Dermis blood vessel endothelial cell (primary cell): ENCODE data around the gene ANKRD34A. TPM values are rescaled to one million over a fixed set of nuclear protein-coding genes. Genes with fewer than 3 reads are reported as not detected.

ENCODE experiments used
- DNase-seq: peaks from one replicate; pipeline ENCODE4 v3.0.0; 2010
- total RNA-seq: library from RNA; depleted of rRNA; stranded (reverse); fragments of >200 nt; gene quantifications from 2 replicates; pipeline ENCODE4 v1.2.3, GENCODE V29; 2014

ANKRD34A gene
- total RNA-seq, 1 donor from 2014 or later = under 0.01 TPM

DNA sequence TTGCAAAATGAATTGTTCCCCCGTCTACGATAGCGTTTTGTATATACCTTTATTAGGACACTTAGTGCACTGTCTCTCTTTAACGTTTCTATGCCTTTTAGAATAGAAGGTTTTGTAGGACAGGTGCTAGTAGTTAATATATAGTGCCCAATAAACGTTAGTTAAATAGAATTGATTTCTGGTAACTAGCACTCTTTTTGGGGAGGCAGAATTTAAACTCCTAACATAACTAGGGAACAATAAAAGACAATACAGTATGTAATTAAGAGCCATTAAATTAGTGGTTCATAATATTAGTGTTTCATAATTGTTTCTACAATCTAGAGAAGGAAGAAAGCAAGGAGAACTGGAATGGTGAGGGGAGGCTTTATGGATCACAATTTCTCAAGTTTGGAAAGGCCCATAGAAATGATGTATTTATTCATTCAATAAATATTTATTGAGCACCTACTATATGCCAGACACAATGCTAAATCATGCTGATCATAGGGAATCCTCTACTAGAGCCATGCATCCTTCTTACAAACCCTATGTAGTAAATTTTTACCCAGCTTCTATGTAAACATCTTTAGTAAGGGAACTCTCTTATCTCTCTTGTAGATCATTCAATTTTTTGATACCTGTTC, 857 bp upstream of the ANKRD34A start:
- no peak for DNase-seq

DNA sequence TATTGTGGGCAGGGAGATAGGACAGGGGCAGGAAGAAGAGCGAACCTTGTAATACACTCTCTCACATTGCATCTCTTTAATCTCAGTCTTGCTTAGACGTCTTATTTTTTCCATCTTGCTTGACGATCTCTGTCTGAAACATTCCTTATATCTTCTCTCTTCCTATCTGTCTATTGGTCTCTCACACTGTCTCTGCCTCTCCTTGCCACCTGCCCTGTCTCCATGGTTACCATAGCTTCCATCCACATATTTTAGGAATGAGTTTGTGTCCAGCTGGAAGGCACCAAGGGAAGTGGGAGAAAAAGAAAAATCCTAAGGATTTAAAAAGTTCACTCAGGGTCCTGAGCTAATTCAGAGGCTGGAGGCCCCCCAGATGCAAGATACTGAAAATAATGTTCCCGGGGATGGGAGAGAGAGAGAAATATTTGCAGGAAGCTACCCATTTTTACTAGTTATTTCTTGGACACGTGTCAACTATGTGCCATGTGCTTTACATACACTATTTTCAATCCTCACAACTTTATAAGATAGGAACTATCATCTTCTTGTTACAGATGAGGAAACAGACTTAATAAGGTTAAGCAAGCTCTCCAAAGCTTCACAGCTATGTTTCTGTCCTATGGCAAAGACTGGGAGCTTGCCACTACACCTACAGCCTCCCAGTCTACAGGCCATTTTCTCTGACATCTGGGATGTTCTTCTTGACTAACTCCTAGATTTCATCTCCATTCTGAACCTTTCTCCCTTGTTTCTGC, 933 bp downstream of the ANKRD34A start:
- DNase-seq = peak; percentile 33

DNA sequence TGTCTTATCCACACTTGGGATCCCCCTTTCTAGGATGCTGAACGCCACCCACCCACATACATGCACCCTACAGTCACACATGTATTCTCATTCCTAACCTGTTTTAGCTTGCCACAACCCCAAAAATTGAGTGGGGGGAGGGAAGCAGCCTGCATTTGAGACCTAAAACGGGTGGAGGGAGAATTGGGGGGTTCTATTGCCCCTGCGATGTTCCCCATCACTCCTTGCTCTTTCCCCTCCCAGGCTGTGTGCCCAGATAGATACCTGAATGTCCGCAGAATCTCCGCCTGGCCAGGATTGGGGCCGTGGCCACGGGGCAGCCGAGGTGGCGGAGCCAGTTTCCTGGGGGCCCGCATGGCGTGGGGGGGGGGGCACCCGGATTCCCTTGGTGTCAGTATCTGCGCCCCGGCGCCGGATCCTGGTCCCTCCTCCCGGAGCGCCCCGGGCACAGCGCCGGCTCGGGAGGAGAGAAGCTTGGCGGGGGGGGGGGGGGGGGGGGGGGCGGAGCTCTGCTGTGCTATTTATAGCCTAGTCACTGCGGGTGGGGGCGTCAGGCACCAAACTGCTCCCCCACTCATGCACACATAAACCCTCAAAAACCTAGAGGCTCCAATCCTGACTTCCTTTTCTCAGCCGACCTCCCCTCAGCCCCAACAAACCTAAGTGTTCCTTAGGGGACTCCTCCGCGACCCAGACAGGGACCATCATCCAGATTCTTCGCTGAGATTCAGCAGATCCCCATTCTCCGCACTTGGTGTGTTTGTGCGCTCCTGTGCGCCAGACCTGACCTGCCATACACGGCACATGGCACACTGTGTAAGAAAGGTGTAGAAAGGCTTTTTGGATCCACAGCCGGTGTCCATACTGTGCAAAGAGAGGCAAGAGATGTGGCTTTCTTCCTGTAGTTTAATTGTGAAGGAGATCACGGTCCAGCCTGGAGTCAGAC, 1.9 kb downstream of the ANKRD34A start:
- DNase-seq = no peak

DNA sequence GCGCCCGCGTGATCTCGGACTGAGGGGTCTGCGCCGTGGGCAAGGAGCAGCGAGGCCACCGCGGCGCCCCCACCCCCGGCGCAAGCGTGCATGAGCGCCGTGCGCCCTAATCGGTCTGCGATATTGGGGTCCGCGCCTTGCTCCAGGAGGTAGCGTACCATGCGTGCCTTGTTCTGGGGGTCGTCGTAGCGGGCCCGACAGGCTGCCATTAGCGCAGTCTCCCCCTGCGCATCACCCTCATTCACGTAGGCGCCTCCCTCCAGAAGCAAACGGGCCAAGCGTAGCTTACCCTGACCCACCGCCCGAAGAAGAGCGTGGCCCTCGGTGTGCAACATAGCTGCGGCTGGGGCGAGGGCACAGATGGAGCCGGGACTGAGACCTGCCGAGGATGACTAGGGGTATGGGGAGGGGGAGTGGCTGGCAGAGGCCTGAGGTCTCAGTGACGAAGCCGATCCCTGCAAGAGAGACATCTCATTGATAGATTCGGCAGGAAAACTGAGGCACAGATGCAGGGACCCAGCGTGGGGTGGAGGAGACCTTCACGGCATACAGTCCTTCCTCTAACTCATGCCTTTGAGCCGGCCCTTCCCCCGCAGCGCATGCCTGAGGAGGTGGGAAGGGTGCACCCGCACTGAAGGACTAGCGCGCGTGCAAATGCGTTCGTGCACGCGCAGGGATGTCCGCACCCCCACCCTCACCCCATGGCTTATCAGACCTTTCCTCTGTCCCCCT, 2.8 kb downstream of the ANKRD34A start:
- DNase-seq = no peak

DNA sequence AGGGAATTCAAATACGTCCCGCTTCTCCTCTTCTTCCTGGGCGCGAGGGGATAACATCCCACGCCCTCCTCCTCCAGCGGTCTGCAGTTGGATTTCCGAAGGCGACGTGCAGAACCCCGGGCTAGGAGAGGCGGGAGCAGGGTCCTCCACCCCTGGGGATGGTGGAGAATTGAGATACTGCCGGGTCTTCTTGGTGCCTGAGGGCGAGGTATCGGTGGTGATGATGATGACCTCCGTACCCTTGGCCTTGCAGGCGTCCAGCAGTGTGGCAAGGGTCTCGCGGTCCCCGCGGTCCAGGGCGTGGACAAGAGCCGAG, 3.3 kb downstream of the ANKRD34A start:
- no peak for DNase-seq

DNA sequence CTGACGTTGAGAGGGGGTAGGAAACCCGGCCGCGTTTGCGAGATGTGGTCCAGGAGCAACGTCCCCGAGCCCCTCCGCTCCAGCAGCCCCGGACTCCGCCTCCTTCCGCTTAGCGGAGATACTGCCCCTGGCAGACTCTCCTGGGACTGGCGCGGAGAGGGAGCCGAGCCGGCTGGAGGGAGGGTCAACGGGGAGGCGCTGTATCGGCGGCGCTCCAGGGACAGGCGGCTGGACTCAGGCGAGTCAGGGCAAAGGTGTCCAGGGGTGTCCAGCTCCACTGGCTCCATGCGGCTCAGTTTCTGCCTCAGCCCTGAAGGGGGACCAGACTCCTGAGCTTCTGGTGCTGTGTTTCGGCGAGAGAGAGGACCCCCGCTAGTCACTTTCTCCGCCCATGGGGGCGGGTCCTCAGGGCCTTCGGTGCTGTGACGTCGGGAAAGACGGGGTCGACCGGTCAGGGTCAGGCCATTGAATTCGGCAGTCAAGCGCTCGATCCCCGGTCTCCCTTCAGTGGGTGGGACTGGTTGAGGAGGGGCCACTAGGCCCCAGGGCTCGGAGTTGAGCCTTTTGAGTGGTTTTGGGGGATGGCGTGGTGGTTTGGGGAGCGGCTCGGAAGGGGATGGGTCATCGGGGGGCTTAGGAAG, 3.8 kb downstream of the ANKRD34A start:
- DNase-seq = peak; percentile 56

DNA sequence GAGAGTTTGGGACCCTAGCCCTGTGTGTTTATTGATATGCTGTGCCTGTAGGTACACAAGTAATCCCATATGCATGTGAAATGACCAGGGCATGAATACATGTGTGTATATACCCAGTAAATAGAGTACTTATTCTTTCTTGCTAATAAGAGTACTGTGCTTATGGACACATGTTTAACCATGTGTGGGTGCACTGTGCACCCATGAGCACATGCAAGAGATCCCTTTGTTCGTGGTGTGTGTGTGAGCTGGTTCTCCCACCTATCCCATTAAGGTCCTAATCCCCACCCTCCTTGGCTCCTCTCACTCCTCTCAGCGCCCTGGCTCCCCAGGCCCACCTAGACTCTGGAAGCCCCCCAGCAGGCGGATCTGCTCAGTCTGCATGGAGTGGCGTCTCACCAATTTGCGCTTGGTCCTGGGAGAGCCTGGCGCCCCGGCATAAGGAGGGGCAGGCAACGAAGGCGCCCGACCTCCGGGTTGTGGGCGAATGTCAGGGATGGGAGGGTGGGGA, 4.4 kb downstream of the ANKRD34A start:
- DNase-seq = no peak

DNA sequence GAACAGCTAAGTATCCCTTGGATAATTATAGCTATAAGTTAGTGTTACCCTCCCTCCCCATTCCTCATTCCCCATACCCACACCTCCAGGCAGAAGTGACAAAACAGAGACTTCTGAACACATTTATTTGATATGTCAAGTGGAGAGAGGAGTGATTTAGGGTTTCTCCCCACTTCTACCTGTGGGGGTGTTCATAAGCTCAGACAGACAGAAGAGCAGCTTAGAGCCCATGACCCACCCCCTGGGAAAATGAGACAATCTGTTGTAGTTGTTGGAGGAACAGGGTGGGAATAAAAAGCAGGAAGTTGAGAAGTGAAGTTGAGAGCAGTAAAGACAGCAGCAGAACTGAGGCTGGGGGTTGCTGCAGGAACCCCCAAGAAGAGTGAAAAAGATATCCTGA, 5.0 kb downstream of the ANKRD34A start:
- no peak for DNase-seq

DNA sequence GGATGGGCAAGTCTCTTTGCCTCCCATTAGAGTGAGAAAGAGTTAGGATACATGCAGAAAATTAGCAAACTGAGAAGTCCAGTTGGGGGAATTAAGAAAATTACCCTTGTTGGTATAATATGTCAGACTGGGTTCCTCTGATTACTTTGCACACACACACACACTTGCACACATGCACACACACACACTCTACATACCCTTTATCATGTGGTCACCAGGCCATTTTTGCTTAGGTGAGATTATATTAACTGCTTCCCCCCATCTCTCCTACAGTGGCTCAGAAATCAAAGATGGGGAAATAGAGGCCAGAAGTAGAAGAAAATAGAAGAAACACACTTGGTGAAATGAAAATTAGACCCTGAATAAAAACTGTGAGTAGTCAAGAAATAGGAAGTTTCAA, 5.6 kb downstream of the ANKRD34A start:
- no peak for DNase-seq

DNA sequence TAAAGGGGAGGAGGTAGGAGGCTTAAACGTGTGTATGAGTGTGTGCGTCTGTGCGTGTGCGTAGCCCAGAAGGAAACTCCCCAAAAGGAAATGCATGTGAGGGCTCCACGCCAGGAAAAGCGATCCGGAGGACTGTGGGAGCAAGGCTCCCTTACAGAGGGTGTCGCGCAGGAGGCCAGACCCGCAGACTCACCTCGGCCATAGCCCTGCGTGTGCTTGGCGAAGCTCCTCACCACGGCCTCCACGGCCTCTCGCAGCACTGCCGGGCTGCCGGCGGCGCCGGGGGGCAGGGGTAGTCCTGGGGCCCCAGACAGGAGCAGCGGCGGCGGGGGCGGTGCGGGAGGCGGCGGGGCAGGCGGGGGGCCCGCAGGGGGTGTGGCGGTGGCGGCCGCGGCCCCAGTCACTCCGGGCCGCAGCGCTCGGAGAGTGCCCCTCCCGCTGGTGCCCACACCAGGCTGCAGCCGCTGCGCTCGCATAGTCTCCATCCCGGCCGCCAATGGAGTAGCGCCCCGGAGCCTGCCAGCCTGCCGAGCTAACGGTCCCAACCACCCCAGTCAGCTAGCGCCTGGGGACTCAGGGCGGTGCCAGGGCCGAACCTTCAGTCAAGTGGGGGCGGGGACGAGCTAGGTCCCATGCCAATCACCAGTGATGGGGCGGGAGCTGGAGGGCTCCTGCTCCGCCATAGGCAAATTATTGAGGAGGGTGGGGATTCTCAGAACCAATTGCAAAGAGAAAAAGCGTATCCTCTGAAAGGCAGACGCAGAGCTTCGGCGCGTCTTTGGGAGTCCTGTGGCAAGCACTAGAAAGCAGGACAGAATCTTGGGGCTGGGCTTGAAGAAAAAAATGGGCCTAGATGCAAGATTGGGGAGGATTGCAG, 6.7 kb downstream of the ANKRD34A start, which contains the start of gene LIX1L:
Gene LIX1L, minus strand, starts transcription at position 575 of the 877 bp plus-strand sequence. Its CDS starts 90 bp downstream, at position 485.
- peak; percentile 97 for DNase-seq

DNA sequence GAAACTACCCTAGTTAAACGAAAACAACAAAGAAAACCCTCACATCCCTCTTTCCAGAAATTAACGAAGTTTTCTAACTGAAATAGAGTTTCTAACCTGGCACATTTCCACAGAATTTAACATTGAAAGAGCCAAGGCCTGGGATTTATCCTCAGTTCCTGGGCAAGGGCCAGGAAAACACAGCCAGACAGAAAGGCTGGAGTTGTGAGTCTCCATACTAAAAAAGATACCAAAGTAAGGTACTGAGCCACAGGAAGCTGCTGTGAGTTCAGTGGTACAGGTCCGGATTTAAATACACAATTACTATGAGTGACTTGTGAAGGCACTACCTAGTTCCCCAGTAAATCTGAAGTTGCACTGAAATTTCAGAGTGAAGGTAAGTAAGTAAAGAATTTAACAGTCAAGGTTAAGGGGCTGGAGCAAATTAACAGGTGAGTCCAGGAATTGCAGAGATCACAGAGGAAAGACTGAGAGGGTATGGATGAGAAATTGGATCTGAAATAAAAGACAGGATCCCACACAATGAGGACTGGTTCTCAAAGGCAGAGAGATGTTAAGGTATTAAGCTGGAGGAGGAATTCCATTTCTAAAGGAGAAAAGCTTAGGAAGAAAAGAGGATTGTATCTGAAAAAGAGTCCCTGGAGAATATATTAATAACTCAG, 7.5 kb downstream of the ANKRD34A start:
- peak; percentile 42 for DNase-seq

DNA sequence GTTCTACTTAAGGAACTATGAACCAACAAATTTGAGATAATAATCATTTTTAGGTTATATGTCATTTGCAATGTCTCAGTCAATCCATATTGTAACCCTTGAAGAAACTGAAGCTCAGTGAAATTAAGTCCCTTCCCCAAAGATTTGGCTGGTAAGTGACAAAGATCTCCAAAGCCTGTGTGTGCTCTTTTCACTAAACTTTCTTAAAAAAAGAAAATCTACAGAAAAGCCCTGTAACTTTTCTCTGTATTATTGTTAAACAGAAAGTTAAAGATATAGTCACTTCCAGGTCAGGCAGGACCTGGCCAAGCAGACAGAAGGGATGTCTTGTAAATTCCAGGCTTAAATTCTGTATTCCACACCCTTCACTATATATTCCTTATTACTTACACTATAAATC, 8.0 kb downstream of the ANKRD34A start:
- no peak for DNase-seq

DNA sequence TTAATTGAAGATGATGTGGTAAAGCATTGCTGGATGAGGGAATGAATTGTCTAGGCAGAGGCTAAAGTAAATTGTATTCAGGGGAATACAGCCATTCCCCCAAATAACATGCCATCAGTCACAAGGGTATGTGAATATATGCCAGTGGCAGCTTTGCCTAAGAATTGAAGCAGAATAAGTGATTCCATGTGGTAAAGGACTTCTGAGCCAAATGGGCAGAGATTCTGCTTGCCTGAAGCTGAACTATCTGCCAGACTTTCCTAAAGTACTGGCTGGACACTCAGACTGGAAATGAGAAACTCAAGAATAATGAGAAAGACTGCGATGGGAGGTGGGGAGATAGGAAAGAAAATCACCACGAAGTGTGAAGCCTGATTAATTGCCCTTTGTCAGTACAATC, 8.9 kb downstream of the ANKRD34A start:
- DNase-seq = no peak

DNA sequence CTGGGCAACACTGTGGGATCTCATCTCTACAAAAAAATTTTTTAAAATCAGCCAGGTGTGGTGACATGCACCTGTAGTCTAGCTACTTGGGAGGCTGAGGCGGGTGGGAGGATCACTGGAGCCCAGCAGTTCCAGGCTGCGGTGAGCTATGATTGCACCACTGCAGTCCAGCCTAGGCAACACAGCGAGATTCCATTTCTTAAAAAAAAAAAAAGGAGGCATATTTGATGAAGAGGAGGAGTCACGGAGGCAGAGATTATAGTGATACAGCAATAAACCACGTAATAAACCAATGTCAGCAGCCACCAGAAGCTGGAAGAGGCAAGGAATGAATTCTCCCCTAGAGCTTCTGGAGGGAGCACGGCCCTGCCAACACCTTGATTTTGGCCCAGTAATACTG, 10.5 kb downstream of the ANKRD34A start:
- DNase-seq = no peak

DNA sequence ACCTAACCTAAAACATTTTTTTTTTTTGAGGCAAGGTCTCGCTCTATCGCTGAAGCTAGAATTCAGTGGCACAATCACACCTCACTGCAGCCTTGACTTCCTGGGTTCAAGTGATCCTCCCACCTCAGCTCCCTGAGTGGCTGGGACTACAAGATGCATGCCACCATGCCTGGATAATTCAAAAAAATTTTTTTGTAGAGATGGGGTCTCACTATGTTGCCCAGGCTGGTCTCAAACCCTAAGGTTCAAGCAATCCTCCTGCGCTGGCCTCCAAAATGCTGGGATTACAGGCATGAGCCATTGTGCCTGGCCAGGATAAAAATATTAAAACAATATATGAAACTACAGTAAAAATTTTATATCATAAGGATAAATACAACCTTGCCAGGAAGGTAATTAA, 11.5 kb downstream of the ANKRD34A start:
- no peak for DNase-seq

DNA sequence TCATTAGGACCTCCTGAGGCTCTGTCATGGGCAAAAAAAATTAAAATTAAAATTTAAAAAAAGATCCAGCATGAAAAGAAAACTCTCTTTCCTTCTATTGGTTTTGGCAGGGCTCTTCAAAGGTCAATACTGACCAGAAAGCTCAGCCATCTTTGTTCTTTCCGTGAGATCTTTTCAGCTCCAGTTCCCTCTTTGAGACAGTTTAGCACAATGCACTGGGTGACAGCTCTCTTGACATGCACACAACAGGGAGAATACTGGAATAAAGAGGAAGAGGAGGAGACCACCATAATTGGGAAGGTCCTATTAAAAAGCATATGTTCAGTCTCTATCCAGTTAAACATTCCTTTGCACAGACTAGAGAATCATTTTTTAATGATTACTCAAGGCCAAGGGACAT, 12.8 kb downstream of the ANKRD34A start:
- no peak for DNase-seq

DNA sequence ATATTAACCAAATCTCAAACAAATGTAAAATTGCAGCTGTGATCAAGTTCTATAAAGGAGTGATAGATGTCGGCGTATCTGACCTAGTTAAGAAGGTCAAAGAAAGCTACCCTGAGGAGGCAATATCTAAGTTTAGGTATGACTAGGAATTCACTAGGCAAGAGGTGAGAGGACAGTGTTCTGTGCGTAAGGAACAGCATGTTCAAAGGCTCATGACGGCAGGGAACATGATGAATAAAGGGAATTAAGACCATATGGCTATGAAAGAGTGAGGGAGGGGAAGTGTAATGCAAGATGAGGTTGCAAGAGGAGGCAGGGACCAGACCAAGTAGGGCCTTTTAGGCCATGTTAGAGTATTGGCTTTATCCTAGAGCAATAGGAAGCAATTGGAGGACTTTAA, 15.2 kb downstream of the ANKRD34A start:
- DNase-seq = no peak

DNA sequence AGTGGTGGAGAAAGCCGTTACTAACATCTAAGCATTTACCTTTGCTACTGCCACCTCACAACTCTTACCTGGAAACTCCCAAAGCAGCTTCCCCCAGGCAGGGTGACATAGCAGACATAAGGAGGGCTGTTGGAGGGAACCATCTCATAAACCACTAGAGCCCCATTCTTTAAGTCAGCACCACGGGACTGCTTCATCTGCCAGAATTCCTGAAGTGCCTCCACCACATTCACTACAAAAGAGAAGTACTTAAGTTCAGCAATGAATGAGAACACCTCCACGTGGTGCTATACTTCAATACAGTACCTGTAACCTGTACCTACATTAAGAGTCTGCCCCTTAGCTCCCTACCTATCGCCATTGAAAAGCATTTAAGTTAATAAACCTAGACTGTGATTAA, 16.8 kb downstream of the ANKRD34A start:
- DNase-seq = no peak

DNA sequence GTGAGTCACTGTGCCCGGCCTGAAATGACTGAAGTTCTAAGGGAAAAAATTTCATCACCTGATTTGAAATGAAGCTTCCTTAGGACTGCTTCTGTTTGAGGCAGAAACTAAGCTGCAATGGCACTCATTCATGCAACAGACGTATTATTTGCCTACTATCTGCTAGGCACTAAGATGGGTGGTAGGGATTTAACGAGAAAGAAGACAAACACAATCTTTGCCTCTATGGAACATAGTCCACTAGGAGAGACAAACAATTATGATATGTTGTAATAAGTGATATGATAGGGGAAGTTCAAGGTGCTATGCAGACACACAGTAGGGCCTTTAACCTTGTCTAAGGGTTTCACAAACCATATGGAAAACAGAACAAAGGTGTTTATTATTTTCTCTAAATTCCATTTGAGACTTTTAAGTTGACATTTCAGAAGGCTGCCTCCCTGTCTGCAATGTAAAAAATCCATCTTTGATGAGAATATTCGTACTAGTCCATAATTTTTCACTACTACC, 17.8 kb downstream of the ANKRD34A start:
- no peak for DNase-seq

DNA sequence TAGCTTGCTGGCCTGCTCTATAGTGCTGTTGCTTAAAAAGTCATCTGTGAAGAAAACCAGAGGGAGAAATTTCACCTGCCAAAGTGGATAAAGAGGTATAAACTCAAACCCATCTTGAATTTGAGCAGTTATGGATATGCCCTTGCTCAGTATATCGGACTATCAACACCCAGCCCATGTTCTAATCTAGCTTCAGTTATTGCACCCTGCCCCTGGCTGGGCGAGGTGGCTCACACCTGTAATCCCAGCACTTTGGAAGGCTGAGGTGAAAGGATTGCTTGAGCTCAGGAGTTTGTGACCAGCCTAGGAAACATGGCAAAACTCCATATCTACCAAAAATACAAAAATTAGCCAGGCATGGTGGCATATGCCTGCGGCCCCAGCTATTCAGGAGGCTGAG, 19.8 kb downstream of the ANKRD34A start:
- no peak for DNase-seq
